Chondrocyte (in vitro differentiated cells): ENCODE data around the gene CCDC43. TPM values are rescaled to one million over a fixed set of nuclear protein-coding genes. Genes with fewer than 3 reads are reported as not detected.
"Not testable (repeated sequence)": the region's sequence is repeated elsewhere in the genome, so short reads cannot be mapped to it uniquely, and the experiment has no call there.

Experiments used
- DNase-seq: peaks from one replicate; pipeline ENCODE4 v3.0.0; 2021; ENCODE audit warnings: mixed read lengths, low spot score
- H3K27ac Mint-ChIP-seq: one replicate; pipeline ENCODE4 v1.8.0; 2021; ENCODE audit warnings: mild to moderate bottlenecking, moderate library complexity, mixed read lengths; ENCODE audit not compliant: unreplicated experiment
- H3K27me3 Mint-ChIP-seq: 2 replicates; pipeline ENCODE4 v1.8.0; 2021; ENCODE audit warnings: low read depth, mixed read lengths
- H3K36me3 Mint-ChIP-seq: 2 replicates; pipeline ENCODE4 v1.8.0; 2021; ENCODE audit warnings: low read depth, mixed read lengths
- H3K4me1 Mint-ChIP-seq: 2 replicates; pipeline ENCODE4 v1.8.0; 2021; ENCODE audit warnings: low read depth, mild to moderate bottlenecking, mixed read lengths
- H3K4me3 Mint-ChIP-seq: one replicate; pipeline ENCODE4 v1.8.0; 2021; ENCODE audit warnings: mild to moderate bottlenecking, moderate library complexity, mixed read lengths; ENCODE audit not compliant: unreplicated experiment
- H3K9me3 Mint-ChIP-seq: 2 replicates; pipeline ENCODE4 v1.8.0; 2021; ENCODE audit warnings: low read depth, mixed read lengths
- total RNA-seq: library from RNA; stranded (reverse); gene quantifications from 3 replicates; pipeline ENCODE4 v1.2.1, GENCODE V29; 2021
- TF ChIP-seq, protein P1 (sequence below): fragments of 200-600 bp; sonication (generic); IDR thresholded peaks from 2 replicates; pipeline ENCODE4 v1.5.0; 2021; ENCODE audit warnings: antibody characterized with exemption, mild to moderate bottlenecking, moderate library complexity

CCDC43 gene
- total RNA-seq, 1 donor from 2014 or later, result 15.9 TPM

DNA sequence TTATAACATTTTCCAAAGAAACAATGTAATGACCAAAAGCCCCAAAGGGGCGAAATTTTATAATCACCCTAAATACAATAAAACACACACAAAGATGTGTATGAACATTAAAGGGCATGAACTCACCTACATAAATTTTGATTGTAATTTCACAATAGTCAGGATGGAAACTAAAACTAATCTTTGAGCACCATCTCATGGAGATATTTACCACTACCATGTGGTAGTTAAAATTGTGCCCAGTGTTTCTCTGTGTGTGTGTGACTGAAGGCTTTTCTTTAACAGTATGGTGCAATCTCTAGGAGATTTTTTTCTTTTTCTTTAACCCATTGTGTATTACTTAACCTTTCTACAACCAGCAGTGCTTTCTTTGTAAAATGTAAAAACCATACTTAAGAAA is 53.0 kb downstream of the CCDC43 start:
- Mint-ChIP-seq H3K27me3 (no peaks in the 10 kb centered on the region), H3K36me3 (no peaks in the 10 kb centered on the region), H3K27ac (no peak overlapping the region), H3K4me3 (no peak overlapping the region), H3K9me3 (no peaks in the 10 kb centered on the region), H3K4me1 (peaks cover 3% of the 10 kb centered on the region)
- no peak for DNase-seq
- TF ChIP-seq, protein P1, sequence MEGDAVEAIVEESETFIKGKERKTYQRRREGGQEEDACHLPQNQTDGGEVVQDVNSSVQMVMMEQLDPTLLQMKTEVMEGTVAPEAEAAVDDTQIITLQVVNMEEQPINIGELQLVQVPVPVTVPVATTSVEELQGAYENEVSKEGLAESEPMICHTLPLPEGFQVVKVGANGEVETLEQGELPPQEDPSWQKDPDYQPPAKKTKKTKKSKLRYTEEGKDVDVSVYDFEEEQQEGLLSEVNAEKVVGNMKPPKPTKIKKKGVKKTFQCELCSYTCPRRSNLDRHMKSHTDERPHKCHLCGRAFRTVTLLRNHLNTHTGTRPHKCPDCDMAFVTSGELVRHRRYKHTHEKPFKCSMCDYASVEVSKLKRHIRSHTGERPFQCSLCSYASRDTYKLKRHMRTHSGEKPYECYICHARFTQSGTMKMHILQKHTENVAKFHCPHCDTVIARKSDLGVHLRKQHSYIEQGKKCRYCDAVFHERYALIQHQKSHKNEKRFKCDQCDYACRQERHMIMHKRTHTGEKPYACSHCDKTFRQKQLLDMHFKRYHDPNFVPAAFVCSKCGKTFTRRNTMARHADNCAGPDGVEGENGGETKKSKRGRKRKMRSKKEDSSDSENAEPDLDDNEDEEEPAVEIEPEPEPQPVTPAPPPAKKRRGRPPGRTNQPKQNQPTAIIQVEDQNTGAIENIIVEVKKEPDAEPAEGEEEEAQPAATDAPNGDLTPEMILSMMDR, result peak; percentile 95

GRCh38 chr17:44634401-44634800 is 55.2 kb downstream of the CCDC43 start:
- H3K36me3 Mint-ChIP-seq, H3K9me3 Mint-ChIP-seq, DNase-seq, H3K4me3 Mint-ChIP-seq, H3K4me1 Mint-ChIP-seq, H3K27ac Mint-ChIP-seq, H3K27me3 Mint-ChIP-seq: not testable (repeated sequence)
- TF ChIP-seq, protein P1, result peak; percentile 59

DNA sequence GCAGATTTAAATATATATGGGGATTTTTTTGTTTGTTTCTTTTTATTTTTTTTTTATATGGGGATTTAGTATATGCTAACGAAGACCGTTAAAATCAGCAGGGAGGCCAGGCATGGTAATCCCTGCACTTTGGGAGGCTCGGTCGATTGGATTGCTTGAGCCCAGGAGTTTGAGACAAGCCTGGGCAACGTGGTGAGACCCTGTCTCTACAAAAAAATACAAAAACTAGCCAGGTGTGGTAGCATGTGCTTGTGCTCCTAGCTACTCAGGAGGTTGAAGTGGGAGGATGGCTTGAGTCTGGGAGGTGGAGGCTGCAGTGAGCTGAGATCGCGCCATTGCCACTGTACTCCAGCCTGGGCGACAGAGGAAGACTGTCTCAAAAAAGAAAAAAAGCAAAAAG is 55.6 kb downstream of the CCDC43 start:
- no peak overlapping the region for H3K27ac Mint-ChIP-seq

GRCh38 chr17:44630703-44631102 is 58.9 kb downstream of the CCDC43 start:
- H3K36me3 Mint-ChIP-seq, result no peaks in the 10 kb centered on the region
- no peak overlapping the region for H3K4me3 Mint-ChIP-seq
- DNase-seq, result no peak
- no peaks in the 10 kb centered on the region for H3K27me3 Mint-ChIP-seq
- no peaks in the 10 kb centered on the region for H3K9me3 Mint-ChIP-seq
- TF ChIP-seq, protein P1, result no peak
- peaks cover 5% of the 10 kb centered on the region for H3K4me1 Mint-ChIP-seq
- H3K27ac Mint-ChIP-seq, result no peak overlapping the region

More for the DNA sequence above, 55.6 kb downstream of the CCDC43 start:
- no peak overlapping the region for H3K4me3 Mint-ChIP-seq
- no peaks in the 10 kb centered on the region for H3K9me3 Mint-ChIP-seq
- H3K4me1 Mint-ChIP-seq, result peaks cover 8% of the 10 kb centered on the region
- H3K36me3 Mint-ChIP-seq, result no peaks in the 10 kb centered on the region
- no peak for DNase-seq
- TF ChIP-seq, protein P1, result no peak
- no peaks in the 10 kb centered on the region for H3K27me3 Mint-ChIP-seq

GRCh38 chr17:44629314-44629713 is 60.3 kb downstream of the CCDC43 start:
- DNase-seq, result no peak
- no peak overlapping the region for H3K4me3 Mint-ChIP-seq
- TF ChIP-seq, protein P1, result no peak
- no peak overlapping the region for H3K27ac Mint-ChIP-seq
- no peaks in the 10 kb centered on the region for H3K9me3 Mint-ChIP-seq
- H3K36me3 Mint-ChIP-seq, result no peaks in the 10 kb centered on the region
- H3K4me1 Mint-ChIP-seq, result peaks cover 5% of the 10 kb centered on the region
- H3K27me3 Mint-ChIP-seq, result no peaks in the 10 kb centered on the region
